Ishikawa (cell line): Measurements from ENCODE around the gene ASB5.

Experiments
- CEBPB ChIP-seq: IDR thresholded peaks from 2 replicates; pipeline ENCODE4 v1.6.1; 2012
- CREB1 ChIP-seq: IDR thresholded peaks from 2 replicates; pipeline ENCODE4 v1.6.1; 2012; ENCODE audit warnings: low read depth

DNA sequence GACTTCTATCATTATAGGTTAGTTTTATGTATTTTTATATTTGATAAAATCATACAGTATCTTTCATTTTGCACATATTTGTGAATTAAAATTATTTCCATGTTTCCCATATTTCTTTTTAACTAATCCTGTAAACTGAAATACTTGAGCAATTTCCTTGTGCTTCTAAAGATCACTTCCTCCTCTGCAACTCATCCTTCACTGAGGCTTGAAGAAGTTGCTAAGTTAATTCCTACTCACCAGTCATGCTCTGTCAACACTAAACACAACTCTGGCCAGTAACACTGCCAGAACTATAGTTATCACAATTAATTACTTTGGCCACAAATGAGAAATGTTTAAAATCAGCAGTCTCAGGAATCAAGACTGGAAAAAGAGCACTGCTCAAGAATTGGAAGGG lies 80.4 kb downstream of the ASB5 start:
- TF ChIP-seq CEBPB (no peak), CREB1 (no peak)
